GM19238 (cell line): Measurements from ENCODE around the gene ZRANB1.

Experiments used
- DNase-seq: peaks from one replicate; pipeline ENCODE4 v3.0.0; 2011; ENCODE audit warnings: low spot score; ENCODE audit not compliant: insufficient read length

The ZRANB1 gene

GRCh38 chr10:125017547-125018298 lies 75.8 kb downstream of the ZRANB1 start:
- no peak for DNase-seq

- no peak for DNase-seq
These were observed 76.7 kb downstream of the ZRANB1 start for GRCh38 chr10:125018576-125019143.

- DNase-seq: no peak
These were observed 78.5 kb downstream of the ZRANB1 start for GRCh38 chr10:125020386-125020785.

- no peak for DNase-seq
These were observed 78.9 kb downstream of the ZRANB1 start for GRCh38 chr10:125020871-125021270.

GRCh38 chr10:125021686-125022344 lies 79.9 kb downstream of the ZRANB1 start:
- no peak for DNase-seq

GRCh38 chr10:125022671-125023070 lies 80.7 kb downstream of the ZRANB1 start:
- no peak for DNase-seq

GRCh38 chr10:125023255-125023654 lies 81.3 kb downstream of the ZRANB1 start:
- DNase-seq: no peak

- DNase-seq: no peak
These were observed 82.1 kb downstream of the ZRANB1 start for GRCh38 chr10:125023862-125024496.

- no peak for DNase-seq
These were observed 82.7 kb downstream of the ZRANB1 start for GRCh38 chr10:125024497-125025234.

GRCh38 chr10:125025341-125025740 lies 83.4 kb downstream of the ZRANB1 start:
- DNase-seq: no peak

GRCh38 chr10:125026036-125026931 lies 84.4 kb downstream of the ZRANB1 start:
- no peak for DNase-seq

- no peak for DNase-seq
These were observed 85.2 kb downstream of the ZRANB1 start for GRCh38 chr10:125026974-125027735.

GRCh38 chr10:125027871-125028869 lies 86.2 kb downstream of the ZRANB1 start:
- no peak for DNase-seq

GRCh38 chr10:125029584-125030242 lies 87.8 kb downstream of the ZRANB1 start:
- no peak for DNase-seq

GRCh38 chr10:125030567-125031197 lies 88.8 kb downstream of the ZRANB1 start:
- DNase-seq: no peak

- DNase-seq: no peak
These were observed 90.6 kb downstream of the ZRANB1 start for GRCh38 chr10:125032474-125033020.
